ENCODE measurements around the gene DNMT3L.
"Not testable (repeated sequence)": the region's sequence is repeated elsewhere in the genome, so short reads cannot be mapped to it uniquely, and the experiment has no call there.

DNMT3L gene

DNA sequence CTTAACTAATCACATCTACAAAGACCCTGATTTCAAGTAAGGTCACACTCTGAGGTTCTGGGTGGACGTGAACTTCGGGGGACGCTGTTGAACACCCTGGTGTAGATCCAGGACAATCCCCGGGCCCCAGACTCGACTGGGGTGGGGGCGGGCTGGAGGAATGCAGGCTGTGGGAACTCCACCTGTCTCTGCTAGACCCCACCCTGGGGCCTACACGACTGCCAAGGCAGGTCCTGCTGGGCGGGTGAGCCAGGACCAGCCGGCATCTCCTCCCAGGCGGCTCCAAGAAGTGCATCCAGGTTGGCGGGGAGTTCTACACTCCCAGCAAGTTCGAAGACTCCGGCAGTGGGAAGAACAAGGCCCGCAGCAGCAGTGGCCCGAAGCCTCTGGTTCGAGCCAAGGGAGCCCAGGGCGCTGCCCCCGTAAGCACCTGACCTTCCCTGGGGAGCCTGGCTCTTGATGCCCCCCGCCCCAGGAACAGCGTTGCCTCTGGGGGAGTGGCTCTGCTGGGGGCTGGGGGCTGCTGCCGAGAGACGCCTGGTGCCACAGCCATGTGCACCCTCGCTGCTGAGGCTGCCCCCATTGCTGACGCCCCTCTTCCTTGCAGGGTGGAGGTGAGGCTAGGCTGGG lies 27.8 kb upstream of the DNMT3L start:
- H3K27ac ChIP-seq = no peak overlapping the region
- no peak for TF ChIP-seq ZFX (IDR thresholded peaks at IDR 0.05; ENCODE audit: borderline replicate concordance)
- TF ChIP-seq, protein P1, sequence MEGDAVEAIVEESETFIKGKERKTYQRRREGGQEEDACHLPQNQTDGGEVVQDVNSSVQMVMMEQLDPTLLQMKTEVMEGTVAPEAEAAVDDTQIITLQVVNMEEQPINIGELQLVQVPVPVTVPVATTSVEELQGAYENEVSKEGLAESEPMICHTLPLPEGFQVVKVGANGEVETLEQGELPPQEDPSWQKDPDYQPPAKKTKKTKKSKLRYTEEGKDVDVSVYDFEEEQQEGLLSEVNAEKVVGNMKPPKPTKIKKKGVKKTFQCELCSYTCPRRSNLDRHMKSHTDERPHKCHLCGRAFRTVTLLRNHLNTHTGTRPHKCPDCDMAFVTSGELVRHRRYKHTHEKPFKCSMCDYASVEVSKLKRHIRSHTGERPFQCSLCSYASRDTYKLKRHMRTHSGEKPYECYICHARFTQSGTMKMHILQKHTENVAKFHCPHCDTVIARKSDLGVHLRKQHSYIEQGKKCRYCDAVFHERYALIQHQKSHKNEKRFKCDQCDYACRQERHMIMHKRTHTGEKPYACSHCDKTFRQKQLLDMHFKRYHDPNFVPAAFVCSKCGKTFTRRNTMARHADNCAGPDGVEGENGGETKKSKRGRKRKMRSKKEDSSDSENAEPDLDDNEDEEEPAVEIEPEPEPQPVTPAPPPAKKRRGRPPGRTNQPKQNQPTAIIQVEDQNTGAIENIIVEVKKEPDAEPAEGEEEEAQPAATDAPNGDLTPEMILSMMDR (IDR thresholded peaks at IDR 0.05) = no peak

DNA sequence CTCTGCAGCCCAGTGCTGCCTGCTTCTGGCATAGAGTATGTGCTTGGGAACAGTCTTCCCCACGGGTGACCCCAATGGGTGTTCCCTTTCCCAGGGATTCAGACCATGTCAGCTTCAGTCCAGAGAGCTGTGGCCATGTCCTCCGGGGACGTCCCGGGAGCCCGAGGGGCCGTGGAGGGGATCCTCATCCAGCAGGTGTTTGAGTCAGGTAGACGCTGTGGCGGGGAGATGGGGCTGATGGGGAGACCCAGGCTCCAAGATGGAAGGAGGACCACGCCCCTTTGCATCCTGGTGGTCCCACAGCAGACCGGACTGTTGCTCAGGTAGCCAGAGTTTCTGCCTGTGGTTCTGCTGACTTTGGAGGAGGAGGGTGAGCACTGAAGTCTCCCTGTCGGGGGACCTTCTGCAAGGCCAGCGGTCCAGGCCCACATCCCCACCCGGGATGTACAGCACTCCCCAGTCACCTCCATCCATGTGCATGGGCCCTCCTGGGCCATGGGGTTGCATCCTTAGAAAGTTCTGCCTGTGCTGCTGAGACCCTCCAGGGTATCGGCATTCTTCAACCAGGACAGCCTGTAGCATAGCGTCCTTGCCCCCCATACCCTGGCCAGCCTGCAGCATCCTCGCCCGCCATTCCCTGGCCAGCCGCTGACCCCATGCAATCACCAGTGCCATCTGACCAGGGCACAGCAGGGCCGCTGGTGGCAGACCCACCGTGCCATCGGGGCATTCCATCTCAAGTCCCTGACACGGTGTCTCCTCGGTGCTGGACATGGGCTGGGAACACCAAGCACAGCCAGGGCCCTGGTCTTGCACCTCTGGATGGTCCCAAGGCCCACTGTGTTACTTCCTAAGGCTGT lies 26.8 kb upstream of the DNMT3L start:
- TF ChIP-seq, protein P1 (IDR thresholded peaks at IDR 0.05) = no peak
- TF ChIP-seq ZFX (IDR thresholded peaks at IDR 0.05; ENCODE audit: borderline replicate concordance) = no peak
- H3K27ac ChIP-seq = no peak overlapping the region

DNA sequence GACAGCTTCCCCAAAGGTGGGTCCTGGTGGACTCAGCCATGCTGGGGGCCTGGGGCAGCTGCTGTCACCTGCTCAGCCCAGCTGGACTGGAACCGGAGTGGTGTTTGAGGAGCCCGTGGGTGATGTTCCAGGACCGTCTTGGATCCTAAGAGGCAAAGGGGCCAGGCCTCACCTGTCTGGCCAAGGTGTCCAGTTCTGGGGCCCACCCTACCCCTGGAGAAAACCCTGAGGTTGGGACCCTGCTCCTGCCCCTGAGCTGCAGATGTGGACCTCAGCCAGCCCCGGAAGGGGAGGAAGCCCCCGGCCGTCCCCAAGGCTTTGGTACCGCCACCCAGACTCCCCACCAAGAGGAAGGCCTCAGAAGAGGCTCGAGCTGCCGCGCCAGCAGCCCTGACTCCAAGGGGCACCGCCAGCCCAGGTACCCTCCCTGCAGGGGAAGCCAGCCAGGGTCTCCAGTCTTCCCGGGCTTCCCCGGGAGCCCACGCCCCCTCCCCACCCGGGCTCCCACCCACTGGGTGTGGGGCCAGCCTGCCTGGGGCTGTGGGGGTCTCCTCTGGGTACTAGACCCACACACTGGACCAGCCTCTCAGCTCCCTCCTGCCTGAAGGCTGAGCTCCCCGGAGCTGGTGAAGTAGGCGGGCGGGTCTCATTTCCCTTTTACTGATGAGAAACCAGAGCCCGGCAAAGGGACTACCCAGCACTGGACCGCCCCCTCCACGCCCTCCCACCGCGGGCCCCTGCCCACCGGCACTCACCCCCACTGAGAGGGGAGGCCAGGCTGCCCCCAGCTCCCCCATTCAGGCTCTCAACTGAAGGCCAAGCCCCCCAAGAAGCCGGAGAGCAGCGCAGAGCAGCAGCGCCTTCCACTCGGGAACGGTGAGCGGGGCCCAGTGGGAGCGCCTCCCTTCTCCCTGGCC lies 25.3 kb upstream of the DNMT3L start:
- H3K27ac ChIP-seq = no peak overlapping the region
- TF ChIP-seq, protein P1 (IDR thresholded peaks at IDR 0.05) = no peak
- no peak for TF ChIP-seq ZFX (IDR thresholded peaks at IDR 0.05; ENCODE audit: borderline replicate concordance)

DNA sequence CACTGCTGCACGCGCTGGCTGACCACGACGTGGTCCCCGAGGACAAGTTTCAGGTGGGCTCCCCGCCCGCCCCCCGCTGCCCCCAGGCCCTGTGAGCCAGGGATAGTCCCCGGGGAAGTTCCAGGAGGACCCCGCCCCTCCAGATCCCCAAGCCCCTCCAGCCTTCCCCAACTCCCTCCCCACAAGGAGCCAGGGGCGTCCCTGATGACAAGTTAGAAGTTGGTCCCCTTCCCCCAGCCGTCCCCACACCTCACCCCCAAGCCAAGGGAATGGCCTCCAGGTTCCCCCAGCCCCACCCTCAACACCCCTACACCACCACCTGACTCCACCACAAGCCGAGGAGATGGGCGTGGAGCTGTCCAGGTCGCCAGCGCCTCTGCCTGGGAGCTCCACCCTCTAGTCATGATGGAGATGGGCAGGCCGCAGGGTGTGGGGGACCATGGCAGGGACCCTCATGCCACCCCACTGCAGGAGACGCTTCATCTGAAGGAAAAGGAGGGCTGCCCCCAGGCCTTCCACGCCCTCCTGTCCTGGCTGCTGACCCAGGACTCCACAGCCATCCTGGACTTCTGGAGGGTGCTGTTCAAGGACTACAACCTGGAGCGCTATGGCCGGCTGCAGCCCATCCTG lies 24.5 kb upstream of the DNMT3L start:
- TF ChIP-seq, protein P1 (IDR thresholded peaks at IDR 0.05) = no peak
- TF ChIP-seq ZFX (IDR thresholded peaks at IDR 0.05; ENCODE audit: borderline replicate concordance) = no peak
- no peak overlapping the region for H3K27ac ChIP-seq

DNA sequence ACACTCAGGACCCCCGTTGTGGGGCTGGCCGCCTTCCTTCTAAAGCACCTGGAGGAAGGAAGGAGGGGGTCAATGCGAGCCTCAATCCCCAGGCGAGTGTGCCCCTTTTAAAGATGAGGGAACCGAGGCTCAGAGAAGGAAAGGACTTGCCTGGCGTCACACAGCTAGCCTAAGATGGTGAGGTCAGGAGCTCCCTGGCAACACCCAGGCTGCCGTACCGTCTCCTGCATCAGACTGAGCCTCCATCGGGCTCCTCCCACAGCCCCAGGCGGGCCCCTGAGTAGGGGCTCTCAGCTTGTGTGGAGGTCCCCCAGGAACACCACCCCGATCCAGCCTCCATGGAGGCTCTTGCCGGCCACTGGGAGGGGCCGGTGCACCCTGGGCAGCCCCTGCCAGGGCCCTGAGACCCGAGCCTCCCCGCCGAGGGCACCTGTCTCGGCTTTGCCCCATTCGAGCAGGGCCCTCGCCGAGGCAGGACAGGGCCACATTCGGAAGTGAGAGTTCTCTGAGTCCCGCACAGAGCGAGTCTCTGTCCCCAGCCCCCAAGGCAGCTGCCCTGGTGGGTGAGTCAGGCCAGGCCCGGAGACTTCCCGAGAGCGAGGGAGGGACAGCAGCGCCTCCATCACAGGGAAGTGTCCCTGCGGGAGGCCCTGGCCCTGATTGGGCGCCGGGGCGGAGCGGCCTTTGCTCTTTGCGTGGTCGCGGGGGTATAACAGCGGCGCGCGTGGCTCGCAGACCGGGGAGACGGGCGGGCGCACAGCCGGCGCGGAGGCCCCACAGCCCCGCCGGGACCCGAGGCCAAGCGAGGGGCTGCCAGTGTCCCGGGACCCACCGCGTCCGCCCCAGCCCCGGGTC lies 23.7 kb upstream of the DNMT3L start, which contains the start of gene AIRE:
AIRE (plus strand) TSS at position 739 of the 855 bp plus-strand sequence. CDS start 131 bp downstream, outside the sequence.
- no peak within 1 kb of the TSS for H3K27ac ChIP-seq
- TF ChIP-seq, protein P1 (IDR thresholded peaks at IDR 0.05) = no peak
- TF ChIP-seq ZFX (IDR thresholded peaks at IDR 0.05; ENCODE audit: borderline replicate concordance) = no peak

DNA sequence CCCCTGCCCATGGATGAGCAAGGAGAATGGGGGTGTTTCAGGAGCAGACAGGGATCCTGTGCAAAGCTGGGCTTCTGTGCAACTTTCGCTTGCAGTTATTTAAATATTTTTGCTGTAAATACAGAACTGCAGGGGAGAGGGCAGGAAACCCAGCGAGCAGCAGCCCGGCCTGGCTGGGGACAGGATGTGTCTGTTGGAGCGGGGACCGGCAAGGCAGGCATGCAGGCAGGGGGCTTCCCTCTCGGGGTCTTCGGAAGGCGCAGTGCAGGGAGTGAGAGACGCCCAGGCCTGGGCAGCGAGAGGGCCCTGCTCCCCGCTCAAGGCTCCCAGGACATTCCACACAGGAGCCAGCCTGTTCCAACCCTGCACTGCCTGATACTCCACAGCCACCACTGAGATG lies 22.3 kb upstream of the DNMT3L start:
- no peak for TF ChIP-seq ZFX (IDR thresholded peaks at IDR 0.05; ENCODE audit: borderline replicate concordance)
- TF ChIP-seq, protein P1 (IDR thresholded peaks at IDR 0.05) = no peak

DNA sequence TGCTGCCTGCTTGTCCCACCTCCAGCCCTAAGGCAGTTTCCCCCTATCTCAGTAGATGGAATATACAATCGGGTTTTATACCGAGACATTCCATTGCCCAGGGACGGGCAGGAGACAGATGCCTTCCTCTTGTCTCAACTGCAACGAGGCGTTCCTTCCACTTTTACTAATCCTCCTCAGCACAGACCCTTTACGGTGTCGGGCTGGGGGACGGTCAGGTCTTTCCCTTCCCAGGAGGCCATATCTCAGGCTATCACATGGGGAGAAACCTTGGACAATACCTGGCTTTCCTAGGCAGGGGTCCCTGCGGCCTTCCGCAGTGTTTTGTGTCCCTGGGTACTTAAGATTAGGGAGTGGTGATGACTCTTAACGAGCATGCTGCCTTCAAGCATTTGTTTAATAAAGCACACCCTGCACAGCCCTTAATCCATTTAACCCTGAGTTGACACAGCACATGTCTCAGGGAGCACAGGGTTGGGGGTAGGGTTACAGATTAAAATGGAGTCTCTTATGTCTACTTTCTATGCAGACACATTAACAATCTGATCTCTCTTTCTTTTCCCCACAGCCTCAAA lies 21.6 kb upstream of the DNMT3L start:
- H3K27ac ChIP-seq = not testable (repeated sequence)

More for the DNA sequence above, 22.3 kb upstream of the DNMT3L start:
- no peak overlapping the region for H3K27ac ChIP-seq
